ENCODE data around the gene DNAI1. TPM values are rescaled to one million over a fixed set of nuclear protein-coding genes. Genes with fewer than 3 reads are reported as not detected.
A peak's percentile ranks its signal among the peaks of the same experiment; 100 is the strongest.

DNAI1 gene
- total and polyA plus RNA-seq, 2 of the 13 experiments (the other 11 are each of a cell fraction or from before 2014, with no cell fraction given), result not detected

GRCh38 chr9:34458013-34458958, at the start of gene DNAI1, which contains the start of gene FAM219A (continued):
- TF ChIP-seq FOXK1 (CRISPR knock-in tag; IDR thresholded peaks at IDR 0.05; ENCODE audit: borderline replicate concordance, low read depth) (no peak), SYNCRIP (IDR thresholded peaks at IDR 0.05; ENCODE audit: insufficient read depth, low read depth, low read length) (no peak), ZFP37 (CRISPR knock-in tag; IDR thresholded peaks at IDR 0.05; ENCODE audit: borderline replicate concordance) (no peak), ETS1 (CRISPR knock-in tag; IDR thresholded peaks at IDR 0.05) (no peak), ZNF816 (CRISPR knock-in tag; IDR thresholded peaks at IDR 0.05; ENCODE audit: borderline replicate concordance) (no peak), SMARCE1 (IDR thresholded peaks at IDR 0.05; ENCODE audit: borderline replicate concordance) (no peak), ZSCAN12 (CRISPR knock-in tag; IDR thresholded peaks at IDR 0.05) (no peak), ZNF550 (CRISPR knock-in tag; IDR thresholded peaks at IDR 0.05; ENCODE audit: borderline replicate concordance) (no peak), ZFAT (CRISPR knock-in tag; conservative IDR thresholded peaks at IDR 0.05) (no peak), AKAP8 (CRISPR knock-in tag; IDR thresholded peaks at IDR 0.05) (no peak), KLF6 (CRISPR knock-in tag; IDR thresholded peaks at IDR 0.05) (no peak), POGK (CRISPR knock-in tag; conservative IDR thresholded peaks at IDR 0.05) (0 out of 2 replicates have a peak, but pooled peaks have one; percentile 6), SMAD3 (CRISPR knock-in tag; IDR thresholded peaks at IDR 0.05) (no peak; the same call in 1 of the 2 replicates), HDAC1 (CRISPR knock-in tag; IDR thresholded peaks at IDR 0.05) (peak; percentile 68), ZNF564 (CRISPR knock-in tag; IDR thresholded peaks at IDR 0.05) (no peak), ZNF136 (CRISPR knock-in tag; IDR thresholded peaks at IDR 0.05; ENCODE audit: low read depth) (peak; percentile 64; the same call in 1 of the 2 replicates), ZNF10 (CRISPR knock-in tag; IDR thresholded peaks at IDR 0.05; ENCODE audit: borderline replicate concordance, low read depth) (no peak), ZNF766 (CRISPR knock-in tag; IDR thresholded peaks at IDR 0.05; ENCODE audit: borderline replicate concordance) (no peak), TBL1XR1 (IDR thresholded peaks at IDR 0.05; ENCODE audit: borderline replicate concordance, low read length, partially characterized antibody) (no peak)
- TF ChIP-seq, protein P1, sequence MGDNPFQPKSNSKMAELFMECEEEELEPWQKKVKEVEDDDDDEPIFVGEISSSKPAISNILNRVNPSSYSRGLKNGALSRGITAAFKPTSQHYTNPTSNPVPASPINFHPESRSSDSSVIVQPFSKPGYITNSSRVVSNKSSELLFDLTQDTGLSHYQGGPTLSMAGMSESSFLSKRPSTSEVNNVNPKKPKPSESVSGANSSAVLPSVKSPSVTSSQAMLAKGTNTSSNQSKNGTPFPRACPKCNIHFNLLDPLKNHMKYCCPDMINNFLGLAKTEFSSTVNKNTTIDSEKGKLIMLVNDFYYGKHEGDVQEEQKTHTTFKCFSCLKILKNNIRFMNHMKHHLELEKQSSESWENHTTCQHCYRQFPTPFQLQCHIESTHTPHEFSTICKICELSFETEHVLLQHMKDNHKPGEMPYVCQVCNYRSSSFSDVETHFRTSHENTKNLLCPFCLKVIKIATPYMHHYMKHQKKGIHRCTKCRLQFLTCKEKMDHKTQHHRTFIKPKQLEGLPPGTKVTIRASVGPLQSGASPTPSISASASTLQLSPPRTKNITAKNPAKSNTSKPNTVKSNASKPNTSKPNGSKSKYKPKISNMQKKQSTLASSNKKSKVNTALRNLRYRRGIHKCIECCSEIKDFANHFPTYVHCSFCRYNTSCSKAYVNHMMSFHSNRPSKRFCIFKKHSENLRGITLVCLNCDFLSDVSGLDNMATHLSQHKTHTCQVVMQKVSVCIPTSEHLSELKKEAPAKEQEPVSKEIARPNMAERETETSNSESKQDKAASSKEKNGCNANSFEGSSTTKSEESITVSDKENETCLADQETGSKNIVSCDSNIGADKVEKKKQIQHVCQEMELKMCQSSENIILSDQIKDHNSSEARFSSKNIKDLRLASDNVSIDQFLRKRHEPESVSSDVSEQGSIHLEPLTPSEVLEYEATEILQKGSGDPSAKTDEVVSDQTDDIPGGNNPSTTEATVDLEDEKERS (CRISPR knock-in tag; IDR thresholded peaks at IDR 0.05), result no peak

Data from HepG2 (cell line).